ENCODE data around the gene BUD13.
"Not testable (repeated sequence)": the region's sequence is repeated elsewhere in the genome, so short reads cannot be mapped to it uniquely, and the experiment has no call there.

BUD13 gene

DNA sequence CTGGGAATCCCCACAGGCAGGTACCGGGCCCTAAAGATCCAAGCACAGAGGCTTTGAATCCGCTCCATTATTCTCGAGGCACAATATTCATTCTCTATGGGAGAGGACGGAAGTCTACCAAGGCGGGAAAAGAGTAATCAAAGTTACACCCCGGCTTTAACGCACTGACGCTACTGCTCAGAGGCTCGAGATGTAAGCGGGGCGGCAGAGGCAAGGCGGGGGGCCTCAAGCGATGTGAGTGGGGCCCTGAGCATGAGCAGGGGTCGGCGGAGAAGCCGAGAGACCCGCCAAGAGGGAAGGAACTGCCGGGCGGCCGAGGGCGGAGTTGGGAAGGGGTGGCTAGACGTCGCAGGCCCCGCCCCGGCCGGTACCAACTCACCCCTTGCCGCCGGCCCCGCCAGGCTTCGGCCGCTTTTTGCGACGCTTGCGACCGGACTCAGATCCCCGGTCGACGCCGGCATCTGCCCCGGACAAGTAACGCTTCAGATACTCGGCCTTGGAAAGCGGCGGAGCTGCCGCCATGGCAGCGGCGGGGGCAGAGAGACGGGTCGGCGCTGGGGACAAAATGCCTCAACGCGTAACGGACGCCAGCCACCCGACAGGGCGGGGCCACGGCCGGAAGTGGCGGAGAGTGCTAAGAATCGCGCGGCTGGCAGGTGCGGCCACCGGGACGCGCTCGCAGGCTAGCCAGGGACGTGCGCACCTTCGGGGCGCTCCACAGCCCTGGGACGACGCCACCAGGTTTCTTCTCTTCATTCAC lies at the start of gene BUD13:
TSS of gene BUD13 (minus strand) at position 545 of the 760 bp plus-strand sequence. CDS start at position 522, 23 bp downstream.
- peak; percentile 77 for DNase-seq

DNA sequence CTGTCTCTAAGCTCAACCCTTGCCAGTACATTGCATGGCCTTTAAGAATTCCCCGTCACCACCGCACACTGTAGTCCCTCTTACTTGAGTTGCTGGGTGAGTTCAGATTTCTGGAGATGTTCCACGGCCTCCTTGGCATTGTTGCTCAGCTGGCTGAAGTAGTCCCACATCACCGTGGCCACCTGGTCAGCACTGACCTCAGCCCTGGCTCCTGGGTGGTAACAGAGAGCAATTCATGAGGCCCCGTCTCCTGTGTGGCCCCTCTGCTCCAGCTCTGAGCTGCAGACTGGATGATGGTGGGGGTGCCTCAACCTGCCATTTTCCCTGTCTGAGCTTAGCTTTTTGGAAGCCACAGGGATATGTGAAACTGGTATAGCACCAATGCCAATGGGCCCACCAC lies 49.8 kb upstream of the BUD13 start:
- DNase-seq, result no peak

- no peak for DNase-seq
Observed at GRCh38 chr11:116821050-116821918, 48.5 kb upstream of the BUD13 start.

- DNase-seq, result no peak
Observed at GRCh38 chr11:116819049-116819448, 46.3 kb upstream of the BUD13 start.

DNA sequence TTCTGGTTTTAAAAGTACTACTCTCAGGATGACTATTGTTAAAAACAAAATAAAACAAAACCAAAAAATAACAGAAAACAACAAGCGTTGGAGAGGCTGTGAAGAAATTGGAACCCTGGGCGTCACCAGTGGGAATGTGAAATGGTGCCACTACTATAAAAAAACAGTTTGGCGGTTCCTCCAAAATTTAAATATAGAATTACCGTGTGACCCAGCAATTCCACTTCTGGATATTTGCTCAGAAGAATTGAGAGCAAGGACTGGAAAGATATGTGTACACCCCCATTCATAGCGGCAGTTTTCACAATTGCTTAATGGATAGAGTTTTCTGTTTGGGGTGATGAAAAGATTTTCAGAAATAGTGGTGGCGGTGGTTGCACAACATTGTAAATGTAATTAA lies 41.7 kb upstream of the BUD13 start:
- no peak for DNase-seq

DNA sequence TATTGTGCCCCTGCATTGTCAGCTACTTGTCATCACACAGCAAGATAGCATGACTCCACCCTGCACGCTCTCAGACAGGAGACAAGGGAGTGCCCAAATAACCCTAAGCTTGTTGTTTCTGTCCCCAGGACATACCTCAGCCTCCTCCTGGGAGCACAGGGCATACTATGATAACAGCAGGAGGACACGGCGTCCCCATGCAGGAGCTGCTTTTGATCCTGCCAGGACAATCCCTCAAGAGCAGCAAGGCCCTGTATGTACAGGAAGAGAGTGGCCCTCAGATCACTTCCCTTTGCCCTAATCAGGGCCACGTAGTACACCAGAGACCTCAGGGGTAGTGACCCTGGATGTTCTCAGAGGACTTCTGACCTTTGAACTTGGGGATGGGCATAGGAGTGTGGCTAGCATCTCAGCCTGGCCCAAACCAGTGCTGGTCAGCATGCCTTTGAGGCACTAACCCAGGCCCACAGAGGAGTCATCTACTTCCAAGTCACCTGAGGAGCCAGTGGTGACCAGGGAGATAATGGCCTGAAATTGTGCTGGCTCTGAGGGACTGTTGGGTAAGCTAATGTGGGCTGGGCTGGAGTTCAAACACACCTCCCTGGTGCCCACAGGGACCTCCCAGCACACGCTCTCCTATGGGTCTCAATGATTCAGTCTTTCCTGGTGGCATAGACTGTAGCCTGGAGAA lies 41.1 kb upstream of the BUD13 start:
- DNase-seq, result no peak

DNA sequence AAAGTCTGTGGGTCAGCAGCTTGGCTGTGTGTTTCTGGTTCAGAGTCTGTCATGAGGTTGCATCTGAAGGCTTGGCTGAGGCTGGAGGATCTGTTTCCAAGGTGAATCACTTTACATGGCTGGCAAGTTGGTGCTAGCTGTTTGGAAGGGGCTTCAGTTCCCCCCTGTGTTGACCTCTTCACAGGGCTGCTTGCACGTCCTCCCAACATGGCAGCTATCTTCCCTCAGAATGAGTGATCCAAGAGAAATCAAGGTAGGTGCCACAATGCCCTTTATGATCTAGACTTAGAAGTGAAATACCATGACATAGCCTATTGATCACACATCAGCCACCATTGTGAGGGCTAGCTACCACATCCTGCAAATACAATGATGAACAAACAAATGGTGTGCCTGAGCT lies 40.4 kb upstream of the BUD13 start:
- no peak for DNase-seq

- no peak for DNase-seq
Observed at GRCh38 chr11:116812109-116812508, 39.3 kb upstream of the BUD13 start.

GRCh38 chr11:116811194-116811593 lies 38.4 kb upstream of the BUD13 start:
- DNase-seq, result no peak

- DNase-seq, result no peak
Observed at GRCh38 chr11:116808262-116809175, 35.7 kb upstream of the BUD13 start.

DNA sequence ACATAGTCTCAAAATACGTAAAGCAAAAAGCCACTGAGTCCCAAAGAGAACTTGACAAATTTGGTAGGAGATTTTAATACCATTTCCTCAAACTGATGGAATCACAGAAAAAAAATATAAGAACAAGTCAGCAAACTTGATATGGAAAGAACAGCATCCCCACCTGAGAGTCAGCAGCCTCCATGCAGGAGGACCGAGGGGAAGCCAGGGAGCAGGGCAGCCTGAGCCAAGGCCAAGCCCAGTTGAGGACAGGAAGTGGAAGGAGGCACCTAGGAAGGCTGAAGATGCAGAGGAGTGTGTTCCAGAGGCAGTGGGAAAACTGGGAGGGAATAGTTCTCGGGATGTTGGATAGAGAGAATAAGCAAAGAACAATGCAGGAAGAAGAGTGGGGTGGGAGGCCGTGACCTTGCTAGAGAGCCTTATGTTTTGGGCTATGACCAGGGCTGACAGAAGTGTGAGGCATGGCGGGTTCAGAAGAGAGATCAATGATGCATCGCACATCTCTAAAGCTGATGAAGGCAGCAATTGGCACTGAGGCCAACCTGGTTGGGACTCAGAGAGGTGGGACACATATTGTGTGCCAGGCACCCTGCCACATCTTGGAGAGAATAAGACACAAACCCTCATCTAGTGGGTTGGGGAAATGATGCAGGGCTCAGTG lies 34.9 kb upstream of the BUD13 start:
- no peak for DNase-seq

- DNase-seq, result no peak
Observed at GRCh38 chr11:116804001-116804400, 31.2 kb upstream of the BUD13 start.

- DNase-seq, result not testable (repeated sequence)
Observed at GRCh38 chr11:116801662-116802061, 28.9 kb upstream of the BUD13 start.

GRCh38 chr11:116800610-116801009 lies 27.8 kb upstream of the BUD13 start:
- DNase-seq, result no peak

GRCh38 chr11:116798368-116798767 lies 25.6 kb upstream of the BUD13 start:
- DNase-seq, result no peak

DNA sequence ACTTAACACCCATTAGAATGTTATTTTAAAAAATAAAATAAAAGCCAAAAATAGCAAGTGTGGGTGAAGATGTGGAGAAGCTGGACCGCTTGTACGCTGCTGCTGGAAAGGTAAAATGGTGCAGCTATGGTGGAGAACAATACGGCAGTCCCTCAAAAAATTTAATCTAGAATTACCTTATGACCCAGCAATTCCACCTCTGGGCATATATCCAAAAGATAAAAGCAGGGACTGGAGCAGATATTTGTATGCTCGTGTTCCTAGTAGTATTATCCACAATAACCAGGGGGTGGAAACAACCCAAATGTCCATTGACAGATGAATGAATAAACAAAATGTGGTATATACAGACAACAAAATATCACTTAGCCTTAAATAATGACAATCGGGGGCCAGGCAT lies 25.0 kb upstream of the BUD13 start:
- no peak for DNase-seq

DNA sequence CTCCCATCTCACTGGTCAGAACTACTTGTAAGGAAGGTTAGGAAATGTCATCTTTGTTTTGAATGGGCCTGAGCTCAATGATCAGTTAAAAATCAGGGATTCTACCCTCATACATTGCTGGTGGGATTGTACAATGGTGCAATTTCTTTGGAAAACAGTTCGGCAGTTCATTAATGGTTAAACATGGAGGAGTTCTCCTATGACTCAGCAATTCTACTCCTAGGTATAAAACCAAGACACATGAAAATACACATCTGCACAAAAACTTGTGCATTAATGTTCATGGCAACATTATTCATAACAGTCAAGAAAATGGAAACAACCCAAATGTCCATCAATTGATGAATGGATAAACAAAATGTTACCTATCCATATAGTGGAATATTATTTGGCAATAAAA lies 23.8 kb upstream of the BUD13 start:
- DNase-seq, result no peak

- no peak for DNase-seq
Observed at GRCh38 chr11:116794851-116795250, 22.1 kb upstream of the BUD13 start.

DNA sequence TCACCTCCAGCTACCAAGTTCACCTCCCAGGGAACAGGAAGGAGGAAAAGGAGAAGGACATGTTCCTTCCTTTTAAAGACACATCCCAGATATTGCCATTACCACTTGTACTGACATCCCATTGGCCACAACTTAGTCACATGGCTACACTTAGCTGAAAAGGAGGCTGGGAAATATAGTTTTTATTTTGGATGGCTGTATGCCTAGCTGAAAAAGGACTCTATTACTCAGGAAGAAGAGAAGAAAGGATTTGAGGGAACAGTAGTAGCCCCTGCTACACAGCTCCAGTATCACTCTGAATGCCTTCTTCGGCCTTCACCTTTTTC lies 20.9 kb upstream of the BUD13 start:
- no peak for DNase-seq

DNA sequence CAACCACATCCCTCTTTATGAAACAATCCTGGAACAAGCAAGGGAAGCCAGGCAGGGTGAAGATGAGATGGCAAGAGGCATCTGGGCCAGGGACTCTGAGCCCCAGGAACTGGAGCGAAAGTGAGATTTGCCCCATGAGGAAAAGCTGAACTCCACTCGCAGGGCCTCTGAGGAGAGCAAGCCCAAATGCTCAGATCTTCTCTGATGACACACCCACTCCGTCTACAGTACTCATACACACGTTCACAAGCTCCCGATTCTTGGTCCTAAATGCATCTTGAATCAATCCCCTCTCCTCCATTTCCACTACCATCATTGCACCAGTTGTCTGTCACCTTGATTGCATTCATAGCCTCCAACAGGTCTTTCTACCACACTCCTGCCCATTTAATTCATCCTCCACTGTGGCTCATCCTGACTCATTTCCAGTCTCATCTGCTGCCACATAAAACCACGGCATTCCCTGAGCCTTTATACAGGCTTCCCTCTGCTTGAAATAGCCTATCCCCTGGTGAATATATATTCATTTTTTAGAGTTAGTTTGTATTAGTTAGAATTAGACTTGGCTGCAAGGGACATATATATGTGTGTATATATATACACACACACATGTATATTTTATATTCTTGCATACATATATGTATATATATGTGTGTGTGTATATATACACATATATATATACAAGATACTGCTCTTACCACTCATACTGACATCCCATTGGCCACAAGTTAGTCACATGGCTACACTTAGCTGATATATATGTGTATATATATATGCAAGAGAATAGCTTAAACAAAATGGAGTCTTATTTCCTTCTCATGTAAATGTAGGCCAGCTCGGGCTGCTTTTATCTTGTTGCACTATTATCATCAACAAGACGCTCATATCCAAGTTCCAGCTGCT lies 20.3 kb upstream of the BUD13 start:
- no peak for DNase-seq

All from NCI-H1417 treated with DMSO at 0.1 percent for 48 hours (cell line).